H1 (cell line): ENCODE results near the gene PTEN. TPM values are rescaled to one million over a fixed set of nuclear protein-coding genes. Genes with fewer than 3 reads are reported as not detected.

Experiments
- CTCF ChIA-PET: fragments of 300-600 bp; sonication (Branson Sonifier 250); formaldehyde crosslinking; loops from one replicate; lab custom pipeline; 2021; ENCODE audit not compliant: partially characterized antibody; lab: Charles Lee
- POLR2A ChIA-PET: fragments of 300-600 bp; sonication (Branson Sonifier 250); formaldehyde crosslinking; loops from one replicate; lab custom pipeline; 2021; ENCODE audit warnings: inconsistent platforms; ENCODE audit not compliant: partially characterized antibody; lab: Charles Lee
- DNase-seq, 2 experiments: peaks; one replicate each; pipeline versions ENCODE4 v3.0.0 to v3.0.0-alpha.2; 2010 to 2022; ENCODE audit warnings: low spot score in 2 of 2, low read depth in 1 of 2, mixed read lengths in 1 of 2
- FAIRE-seq: peaks from 2 replicates; lab custom pipeline; 2011; peaks lifted over from hg19 to GRCh38; lab: Jason Lieb, UNC
- H2AFZ ChIP-seq: 2 replicates; pipeline ENCODE4 v1.8.1; 2012; ENCODE audit warnings: low read length, inconsistent platforms
- H2AK5ac ChIP-seq: 2 replicates; pipeline ENCODE4 v1.6.1; 2013; ENCODE audit warnings: low read depth, low read length
- H2BK120ac ChIP-seq: replicated peaks from 2 replicates; pipeline ENCODE3; 2013; ENCODE audit warnings: low read depth, low read length, inconsistent platforms
- H2BK12ac ChIP-seq: 2 replicates; pipeline ENCODE4 v1.6.1; 2013; ENCODE audit warnings: low read depth, low read length
- H2BK15ac ChIP-seq: 2 replicates; pipeline ENCODE4 v1.6.1; 2013; ENCODE audit warnings: low read length
- H2BK20ac ChIP-seq: 2 replicates; pipeline ENCODE4 v1.6.1; 2013; ENCODE audit warnings: low read length
- H2BK5ac ChIP-seq: 2 replicates; pipeline ENCODE4 v1.6.1; 2013; ENCODE audit warnings: low read depth, low read length
- H3K14ac ChIP-seq: 2 replicates; pipeline ENCODE4 v1.6.1; 2013; ENCODE audit warnings: inconsistent platforms; ENCODE audit not compliant: insufficient read length
- H3K18ac ChIP-seq: 2 replicates; pipeline ENCODE4 v1.6.1; 2013; ENCODE audit warnings: low read length; ENCODE audit errors: extremely low read depth
- H3K23ac ChIP-seq: 2 replicates; pipeline ENCODE4 v1.6.1; 2013; ENCODE audit warnings: inconsistent platforms; ENCODE audit not compliant: insufficient read length
- H3K23me2 ChIP-seq: 2 replicates; pipeline ENCODE4 v1.6.1; 2013; ENCODE audit warnings: low read depth, low read length
- H3K27ac ChIP-seq: 2 replicates; pipeline ENCODE4 v1.6.1; 2011; ENCODE audit warnings: low read depth, low read length, inconsistent platforms
- H3K27me3 ChIP-seq, 4 experiments: replicated peaks in 1 of 4; 1 replicate in 1 of 4; 2 replicates in 3 of 4; pipeline versions ENCODE4 v1.6.1 to v1.8.1; 2011 to 2013; ENCODE audit warnings: low read length in 3 of 4, mild to moderate bottlenecking in 3 of 4, inconsistent platforms in 2 of 4, mixed read lengths in 2 of 4, moderate library complexity in 1 of 4; ENCODE audit not compliant: control insufficient read depth in 3 of 4, insufficient read depth in 3 of 4; ENCODE audit errors: extremely low read depth in 1 of 4
- H3K36me3 ChIP-seq, 4 experiments: 2 replicates each; pipeline versions ENCODE4 v1.6.1 to v1.8.1; 2011 to 2013; ENCODE audit warnings: mild to moderate bottlenecking in 4 of 4, low read length in 3 of 4, moderate library complexity in 2 of 4, control low read depth in 1 of 4, inconsistent platforms in 1 of 4; ENCODE audit not compliant: insufficient read depth in 4 of 4, control insufficient read depth in 2 of 4
- H3K4ac ChIP-seq: replicated peaks from 2 replicates; pipeline ENCODE3; 2013; ENCODE audit warnings: low read length, low read depth, mixed read lengths, inconsistent platforms; ENCODE audit not compliant: insufficient read length
- H3K4me1 ChIP-seq, 4 experiments: replicated peaks in 1 of 4; 1 replicate in 1 of 4; 2 replicates in 3 of 4; pipeline versions ENCODE4 v1.6.1 to v1.8.1; 2011 to 2013; ENCODE audit warnings: low read length in 3 of 4, inconsistent platforms in 2 of 4, mixed read lengths in 1 of 4; ENCODE audit not compliant: insufficient read depth in 4 of 4, control insufficient read depth in 3 of 4
- H3K4me2 ChIP-seq, 2 experiments: 2 replicates each; pipeline versions ENCODE4 v1.6.1 to v1.8.1; 2011 to 2013; ENCODE audit warnings: low read depth in 2 of 2, low read length in 2 of 2, control low read depth in 1 of 2, inconsistent platforms in 1 of 2, mild to moderate bottlenecking in 1 of 2; ENCODE audit not compliant: insufficient read depth in 1 of 2
- H3K4me3 ChIP-seq, 4 experiments: fragments of 200-600, 300-600 bp in 1 of 4; sonication (generic), shearing (Covaris generic), sonication (Bioruptor Twin) in 1 of 4; 2 replicates each; pipeline versions ENCODE4 v1.5.1 to v1.8.1; 2011 to 2016; ENCODE audit warnings: low read length in 4 of 4, low read depth in 3 of 4, control low read depth in 2 of 4, inconsistent platforms in 2 of 4, mild to moderate bottlenecking in 2 of 4, mixed read lengths in 1 of 4, moderate library complexity in 1 of 4; ENCODE audit not compliant: insufficient read depth in 2 of 4; ENCODE audit errors: extremely low read depth in 1 of 4
- H3K56ac ChIP-seq: replicated peaks from 2 replicates; pipeline ENCODE3; 2013; ENCODE audit warnings: low read depth, mild to moderate bottlenecking, mixed read lengths, low read length, inconsistent platforms; ENCODE audit not compliant: insufficient read length
- H3K79me1 ChIP-seq: 2 replicates; pipeline ENCODE4 v1.6.1; 2013; ENCODE audit warnings: low read depth, low read length, control low read depth
- H3K79me2 ChIP-seq, 2 experiments: 2 replicates each; pipeline versions ENCODE4 v1.6.1 to v1.8.1; 2012 to 2013; ENCODE audit warnings: low read length in 2 of 2, mild to moderate bottlenecking in 2 of 2, inconsistent platforms in 1 of 2; ENCODE audit not compliant: insufficient read depth in 2 of 2, control insufficient read depth in 1 of 2
- H3K9ac ChIP-seq, 4 experiments: replicated peaks in 1 of 4; 1 replicate in 1 of 4; 2 replicates in 3 of 4; pipeline versions ENCODE4 v1.6.1 to v1.8.1; 2011 to 2013; ENCODE audit warnings: low read depth in 3 of 4, low read length in 3 of 4, control low read depth in 2 of 4, mild to moderate bottlenecking in 2 of 4, moderate library complexity in 2 of 4, inconsistent platforms in 1 of 4; ENCODE audit errors: extremely low read depth in 1 of 4
- H3K9me3 ChIP-seq, 2 experiments: 2 replicates each; pipeline versions ENCODE4 v1.6.1 to v1.8.1; 2012 to 2013; ENCODE audit warnings: mild to moderate bottlenecking in 2 of 2, moderate library complexity in 2 of 2, control low read depth in 1 of 2, inconsistent platforms in 1 of 2, low read depth in 1 of 2, low read length in 1 of 2, mixed read lengths in 1 of 2; ENCODE audit not compliant: insufficient read depth in 2 of 2
- H4K20me1 ChIP-seq, 2 experiments: replicated peaks in 1 of 2; 2 replicates each; pipeline versions ENCODE3 to v1.8.1; 2011 to 2013; ENCODE audit warnings: inconsistent platforms in 2 of 2, low read length in 2 of 2, mild to moderate bottlenecking in 1 of 2; ENCODE audit not compliant: insufficient read depth in 2 of 2, control insufficient read depth in 1 of 2
- H4K5ac ChIP-seq: 2 replicates; pipeline ENCODE4 v1.6.1; 2013; ENCODE audit warnings: low read length, low read depth, mixed read lengths, inconsistent platforms; ENCODE audit not compliant: insufficient read length
- H4K8ac ChIP-seq: 2 replicates; pipeline ENCODE4 v1.8.0; 2013; ENCODE audit warnings: mild to moderate bottlenecking, moderate library complexity, low read length, inconsistent platforms; ENCODE audit not compliant: insufficient read depth; ENCODE audit errors: extremely low read depth
- H4K91ac ChIP-seq: replicated peaks from 2 replicates; pipeline ENCODE3; 2013; ENCODE audit warnings: low read length, mixed read lengths, inconsistent platforms; ENCODE audit not compliant: insufficient read length
- CBX8 ChIP-seq: fragments of 300-800, 300-1000 bp; sonication (generic); IDR thresholded peaks from 2 replicates; pipeline ENCODE4 v1.7.1; 2016; ENCODE audit warnings: low read depth, low read length, borderline replicate concordance
- HDAC2 ChIP-seq, 2 experiments: fragments of 300-600 bp in 1 of 2; sonication (generic) in 1 of 2; IDR thresholded peaks; 2 replicates each; pipeline ENCODE4 v1.6.1; 2011 to 2012; ENCODE audit warnings: low read depth in 2 of 2, low read length in 2 of 2, mild to moderate bottlenecking in 2 of 2, moderate library complexity in 2 of 2, borderline replicate concordance in 1 of 2, inconsistent platforms in 1 of 2
- JUN ChIP-seq: IDR thresholded peaks from 2 replicates; pipeline ENCODE4 v1.6.1; 2011; ENCODE audit warnings: low read depth, mild to moderate bottlenecking, improper control_type of control experiment, low read length
- NANOG ChIP-seq: IDR thresholded peaks from 2 replicates; pipeline ENCODE4 v1.6.1; 2011; ENCODE audit warnings: low read length, low read depth, mild to moderate bottlenecking, inconsistent platforms; ENCODE audit not compliant: insufficient read depth, poor library complexity, severe bottlenecking
- RAD21 ChIP-seq, 2 experiments: IDR thresholded peaks in 1 of 2; conservative IDR thresholded peaks in 1 of 2; 2 replicates each; pipeline ENCODE4 v1.6.1; 2011; ENCODE audit warnings: low read depth in 2 of 2, low read length in 2 of 2, improper control_type of control experiment in 1 of 2, inconsistent platforms in 1 of 2, mild to moderate bottlenecking in 1 of 2, moderate library complexity in 1 of 2
- RBBP5 ChIP-seq: IDR thresholded peaks from 2 replicates; pipeline ENCODE4 v1.7.1; 2012; ENCODE audit warnings: low read depth, mild to moderate bottlenecking, inconsistent platforms, low read length, moderate library complexity, borderline replicate concordance
- RFX5 ChIP-seq: IDR thresholded peaks from 2 replicates; pipeline ENCODE4 v1.6.1; 2011; ENCODE audit warnings: low read depth, low read length, improper control_type of control experiment, borderline replicate concordance
- SP1 ChIP-seq: IDR thresholded peaks from 2 replicates; pipeline ENCODE4 v1.6.1; 2011; ENCODE audit warnings: low read depth, low read length
- TEAD4 ChIP-seq: IDR thresholded peaks from 2 replicates; pipeline ENCODE4 v1.6.1; 2012; ENCODE audit warnings: low read depth, low read length, inconsistent platforms, mixed read lengths
- WGBS, 2 experiments: shearing (Covaris generic) in 1 of 2; methylation state at CpG; one replicate each; pipeline versions ENCODE4 v1.1.6 to v1.1.7; 2013 to 2015; ENCODE audit warnings: low lambda C conversion rate in 2 of 2, mixed read lengths in 2 of 2, inconsistent platforms in 1 of 2, low coverage in 1 of 2, missing lambda C conversion rate in 1 of 2; ENCODE audit not compliant: insufficient replicate concordance in 2 of 2, insufficient coverage in 1 of 2, insufficient read length in 1 of 2; ENCODE audit errors: extremely low coverage in 1 of 2, missing lambda C conversion rate in 1 of 2; 5-methylcytosine and 5-hydroxymethylcytosine counted together
- polyA plus RNA-seq, 7 experiments: library from polyadenylated mRNA; depleted of rRNA in 3 of 7; stranded (reverse) in 5 of 7; unstranded in 2 of 7; fragments of >200 nt in 5 of 7; fragments of 200-250 nt in 2 of 7; gene quantifications; 1 replicate in 5 of 7; 2 replicates in 1 of 7; 4 replicates in 1 of 7; pipeline versions ENCODE4 v1.2.1 to v1.2.3, GENCODE V29; 2011 to 2013; ENCODE audit warnings: missing spikeins in 2 of 7, mixed read lengths in 2 of 7
- total RNA-seq: library from RNA; stranded (reverse); fragmentation: NEBNext Ultra II Directional; extraction: Animal tissue kit (Norgen Biotek cat#: 25700); gene quantifications from 2 replicates; pipeline ENCODE4 v1.2.1, GENCODE V29; 2021

PTEN gene
- total and polyA plus RNA-seq, 2 of the 8 experiments (the other 6 are each of a cell fraction or from before 2014, with no cell fraction given), result 6.3 to 48.7 TPM

GRCh38 chr10:87915989-87916388 lies 52.6 kb downstream of the PTEN start:
- WGBS, 2 experiments, result 96% methylated on average over 1 of the region's 1 CpG; no CpG with 5 or more reads in 1 of the 2 experiments
- H3K9ac ChIP-seq, result no peak overlapping the region
- no peak overlapping the region for H3K4me3 ChIP-seq
- no peak overlapping the region for H2BK120ac ChIP-seq
- no peak overlapping the region for H3K27ac ChIP-seq
- no peaks in the 10 kb centered on the region; the same call in 1 of the 2 replicates for H3K79me1 ChIP-seq
- H2BK20ac ChIP-seq, result no peak overlapping the region
- no peaks in the 10 kb centered on the region; the same call in 1 of the 2 replicates for H3K23me2 ChIP-seq
- peaks cover 3 to 91% of the 10 kb centered on the region in 2 experiments; a peak in 3 of 4 replicates for H3K79me2 ChIP-seq
- no peak overlapping the region for H3K18ac ChIP-seq
- H3K4me2 ChIP-seq, result no peak overlapping the region
- no peaks in the 10 kb centered on the region for H3K9me3 ChIP-seq
- H4K91ac ChIP-seq, result no peak overlapping the region
- no peak overlapping the region for H4K5ac ChIP-seq
- POLR2A ChIA-PET, result interaction anchor here (0.7 kb wide), 1 partner anchor 14 kb away, joined by 3 read pairs; no protein-coding TSS in a partner anchor
- no peak overlapping the region for H3K4ac ChIP-seq
- CTCF ChIA-PET, result interaction anchor here (0.8 to 1.7 kb wide), 2 partner anchors 76 to 473 kb away, joined by 3 to 5 read pairs; no protein-coding TSS in a partner anchor
- no peak overlapping the region for H2AK5ac ChIP-seq
- H4K8ac ChIP-seq, result no peak overlapping the region
- H3K14ac ChIP-seq, result no peak overlapping the region
- no peak overlapping the region for H2BK15ac ChIP-seq
- no peak overlapping the region for H2BK5ac ChIP-seq
- H4K20me1 ChIP-seq, result peaks cover 2 to 4% of the 10 kb centered on the region in 2 experiments
- no peak overlapping the region for H2AFZ ChIP-seq
- DNase-seq, result no peak
- H3K23ac ChIP-seq, result no peak overlapping the region
- H3K56ac ChIP-seq, result no peak overlapping the region
- peaks cover 0 to 5% (median 0%) of the 10 kb centered on the region in 4 experiments; a peak in 3 of 7 replicates for H3K4me1 ChIP-seq
- TF ChIP-seq JUN, result no peak
- TF ChIP-seq NANOG, result no peak
- TF ChIP-seq RAD21 (IDR thresholded peaks at IDR 0.05 in 1 of 2, conservative IDR thresholded peaks at IDR 0.05 in 1 of 2; ENCODE audit: low read depth in 2 of 2, low read length in 2 of 2), result no peak
- no peak for TF ChIP-seq TEAD4
- TF ChIP-seq HDAC2 (IDR thresholded peaks at IDR 0.05; ENCODE audit: borderline replicate concordance in 1 of 2, low read depth in 2 of 2, low read length in 2 of 2), result no peak
- no peak for TF ChIP-seq RBBP5
- no peak for TF ChIP-seq CBX8
- TF ChIP-seq SP1, result no peak
- TF ChIP-seq RFX5, result no peak
- no peak overlapping the region for H2BK12ac ChIP-seq
- no peak for FAIRE-seq
- no peaks in the 10 kb centered on the region; a peak in 1 of 8 replicates for H3K36me3 ChIP-seq
- H3K27me3 ChIP-seq, result no peaks in the 10 kb centered on the region
